ENCODE results near the gene TTC4. TPM values are rescaled to one million over a fixed set of nuclear protein-coding genes. Genes with fewer than 3 reads are reported as not detected.
A peak's percentile ranks its signal among the peaks of the same experiment; 100 is the strongest.

The TTC4 gene
- total and polyA plus RNA-seq, 2 donors from 2014 or later, result 18.0 to 21.5 TPM

DNA sequence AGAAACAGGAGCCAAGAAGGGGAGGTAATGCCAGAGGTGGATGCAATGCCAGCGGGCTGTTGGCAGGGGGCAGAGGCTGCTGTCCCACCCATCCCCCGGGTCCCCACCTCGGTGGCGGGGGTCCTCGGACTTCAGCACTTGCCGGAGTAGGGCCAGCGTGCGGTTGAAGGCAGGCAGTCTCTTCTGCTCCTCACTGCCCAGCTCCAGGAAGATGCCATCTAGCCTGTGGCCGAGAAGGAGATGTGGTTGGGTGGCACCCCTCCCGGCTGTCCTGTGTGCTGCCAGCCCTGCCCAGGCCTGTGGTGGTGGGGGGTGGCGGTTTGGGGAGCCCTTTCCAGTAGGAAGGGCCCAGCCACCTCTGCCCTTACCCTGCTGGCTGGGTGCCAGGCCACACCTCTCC is 71.9 kb downstream of the TTC4 start:
- H3K4me3 ChIP-seq (ENCODE audit: low read length in 3 of 3), result no peak overlapping the region
- peaks cover 0 to 7% (median 0%) of the 10 kb centered on the region in 3 donors for H3K9me3 ChIP-seq (ENCODE audit: control insufficient read depth in 2 of 3, insufficient read depth in 1 of 3, low read length in 3 of 3)
- intact Hi-C loops (cut with DNase I), result no loop called here
- FAIRE-seq (no peak), DNase-seq (no peak)
- no peak overlapping the region for H3K9ac ChIP-seq (ENCODE audit: low read length in 3 of 3)
- H3K27ac ChIP-seq (ENCODE audit: low read depth in 2 of 2, low read length in 2 of 2), result no peak overlapping the region
- H3K36me3 ChIP-seq (ENCODE audit: control insufficient read depth in 2 of 3, insufficient read depth in 3 of 3, low read length in 3 of 3), result peaks cover 0 to 15% (median 0%) of the 10 kb centered on the region in 3 donors
- H3K27me3 ChIP-seq (ENCODE audit: control insufficient read depth, insufficient read depth, low read length), result no peaks in the 10 kb centered on the region
- no peak for TF ChIP-seq CTCF (IDR thresholded peaks at IDR 0.05; ENCODE audit: borderline replicate concordance, extremely low read depth, insufficient read depth)
- H3K4me1 ChIP-seq (ENCODE audit: control insufficient read depth in 2 of 3, insufficient read depth in 2 of 3, low read depth in 1 of 3, low read length in 3 of 3), result no peaks in the 10 kb centered on the region

GRCh38 chr1:54788459-54788858 is 72.8 kb downstream of the TTC4 start:
- intact Hi-C loops (cut with DNase I), result no loop called here
- FAIRE-seq, result no peak

GRCh38 chr1:54791880-54792522 is 76.3 kb downstream of the TTC4 start:
- intact Hi-C loops (cut with DNase I), result no loop called here
- Histone ChIP-seq H3K9ac (ENCODE audit: low read length in 3 of 3) (no peak overlapping the region), H3K4me1 (ENCODE audit: control insufficient read depth in 2 of 3, insufficient read depth in 2 of 3, low read depth in 1 of 3, low read length in 3 of 3) (peaks cover 0 to 10% (median 0%) of the 10 kb centered on the region in 3 donors), H3K27ac (ENCODE audit: low read depth in 2 of 2, low read length in 2 of 2) (no peak overlapping the region), H3K27me3 (ENCODE audit: control insufficient read depth, insufficient read depth, low read length) (no peaks in the 10 kb centered on the region), H3K4me3 (ENCODE audit: low read length in 3 of 3) (no peak overlapping the region), H3K9me3 (ENCODE audit: control insufficient read depth in 2 of 3, insufficient read depth in 1 of 3, low read length in 3 of 3) (peaks cover 0 to 7% (median 0%) of the 10 kb centered on the region in 3 donors), H3K36me3 (ENCODE audit: control insufficient read depth in 2 of 3, insufficient read depth in 3 of 3, low read length in 3 of 3) (peaks cover 0 to 5% (median 0%) of the 10 kb centered on the region in 3 donors)
- peak; percentile 52 for TF ChIP-seq CTCF (IDR thresholded peaks at IDR 0.05; ENCODE audit: borderline replicate concordance, extremely low read depth, insufficient read depth)
- FAIRE-seq (no peak), DNase-seq (peak in 4 of 5 donors; percentile 58 to 75 (median 68))

More at GRCh38 chr1:54788459-54788858, 72.8 kb downstream of the TTC4 start:
- Histone ChIP-seq H3K4me3 (ENCODE audit: low read length in 3 of 3) (no peak overlapping the region), H3K4me1 (ENCODE audit: control insufficient read depth in 2 of 3, insufficient read depth in 2 of 3, low read depth in 1 of 3, low read length in 3 of 3) (no peaks in the 10 kb centered on the region), H3K9me3 (ENCODE audit: control insufficient read depth in 2 of 3, insufficient read depth in 1 of 3, low read length in 3 of 3) (peaks cover 0 to 7% (median 0%) of the 10 kb centered on the region in 3 donors), H3K36me3 (ENCODE audit: control insufficient read depth in 2 of 3, insufficient read depth in 3 of 3, low read length in 3 of 3) (peaks cover 0 to 11% (median 0%) of the 10 kb centered on the region in 3 donors), H3K27me3 (ENCODE audit: control insufficient read depth, insufficient read depth, low read length) (no peaks in the 10 kb centered on the region), H3K9ac (ENCODE audit: low read length in 3 of 3) (no peak overlapping the region), H3K27ac (ENCODE audit: low read depth in 2 of 2, low read length in 2 of 2) (no peak overlapping the region)
- TF ChIP-seq CTCF (IDR thresholded peaks at IDR 0.05; ENCODE audit: borderline replicate concordance, extremely low read depth, insufficient read depth), result no peak
- DNase-seq, result peak in 1 of 5 donors; percentile 33

Other genes with a start within 250 kb of the TTC4 start
- gene ACOT11, start 167.6 kb upstream of the TTC4 start, total RNA-seq, result 24.6 TPM
- gene ACOT11, start 167.6 kb upstream of the TTC4 start, polyA plus RNA-seq (ENCODE audit: insufficient read depth, low read depth, low replicate concordance), result 31.1 TPM
- not detected for gene FAM151A, start 92.3 kb upstream of the TTC4 start, total RNA-seq
- 237 TPM for gene FAM151A, start 92.3 kb upstream of the TTC4 start, polyA plus RNA-seq (ENCODE audit: insufficient read depth, low read depth, low replicate concordance)
- 5.4 TPM for gene MROH7, start 74.1 kb upstream of the TTC4 start, total RNA-seq
- 3.8 TPM for gene MROH7, start 74.1 kb upstream of the TTC4 start, polyA plus RNA-seq (ENCODE audit: insufficient read depth, low read depth, low replicate concordance)
- gene PARS2, start 48.7 kb downstream of the TTC4 start, total RNA-seq, result 7.1 TPM
- gene PARS2, start 48.7 kb downstream of the TTC4 start, polyA plus RNA-seq (ENCODE audit: insufficient read depth, low read depth, low replicate concordance), result 7.2 TPM
- 16.5 TPM for gene TTC22, start 85.5 kb downstream of the TTC4 start, total RNA-seq
- 9.6 TPM for gene TTC22, start 85.5 kb downstream of the TTC4 start, polyA plus RNA-seq (ENCODE audit: insufficient read depth, low read depth, low replicate concordance)
- gene DHCR24, start 171.3 kb downstream of the TTC4 start, total RNA-seq, result 91.7 TPM
- gene DHCR24, start 171.3 kb downstream of the TTC4 start, polyA plus RNA-seq (ENCODE audit: insufficient read depth, low read depth, low replicate concordance), result 33.7 TPM